Subcutaneous adipose tissue (tissue), 4 donors: ENCODE measurements around the gene NEK1. TPM values are rescaled to one million over a fixed set of nuclear protein-coding genes. Genes with fewer than 3 reads are reported as not detected.

ENCODE experiments used
- total RNA-seq, 4 donors: library from RNA; depleted of rRNA; stranded (reverse); fragments of >200 nt; gene quantifications; one replicate each; pipeline ENCODE4 v1.1.0, GENCODE V29; 2016
- TF ChIP-seq, protein P1 (sequence below): fragments of 450-650 bp; IDR thresholded peaks from one replicate; pipeline ENCODE4 v1.5.1; 2016; ENCODE audit warnings: low read depth, mild to moderate bottlenecking, control low read depth, antibody characterized with exemption, moderate library complexity

The NEK1 gene, protein sequence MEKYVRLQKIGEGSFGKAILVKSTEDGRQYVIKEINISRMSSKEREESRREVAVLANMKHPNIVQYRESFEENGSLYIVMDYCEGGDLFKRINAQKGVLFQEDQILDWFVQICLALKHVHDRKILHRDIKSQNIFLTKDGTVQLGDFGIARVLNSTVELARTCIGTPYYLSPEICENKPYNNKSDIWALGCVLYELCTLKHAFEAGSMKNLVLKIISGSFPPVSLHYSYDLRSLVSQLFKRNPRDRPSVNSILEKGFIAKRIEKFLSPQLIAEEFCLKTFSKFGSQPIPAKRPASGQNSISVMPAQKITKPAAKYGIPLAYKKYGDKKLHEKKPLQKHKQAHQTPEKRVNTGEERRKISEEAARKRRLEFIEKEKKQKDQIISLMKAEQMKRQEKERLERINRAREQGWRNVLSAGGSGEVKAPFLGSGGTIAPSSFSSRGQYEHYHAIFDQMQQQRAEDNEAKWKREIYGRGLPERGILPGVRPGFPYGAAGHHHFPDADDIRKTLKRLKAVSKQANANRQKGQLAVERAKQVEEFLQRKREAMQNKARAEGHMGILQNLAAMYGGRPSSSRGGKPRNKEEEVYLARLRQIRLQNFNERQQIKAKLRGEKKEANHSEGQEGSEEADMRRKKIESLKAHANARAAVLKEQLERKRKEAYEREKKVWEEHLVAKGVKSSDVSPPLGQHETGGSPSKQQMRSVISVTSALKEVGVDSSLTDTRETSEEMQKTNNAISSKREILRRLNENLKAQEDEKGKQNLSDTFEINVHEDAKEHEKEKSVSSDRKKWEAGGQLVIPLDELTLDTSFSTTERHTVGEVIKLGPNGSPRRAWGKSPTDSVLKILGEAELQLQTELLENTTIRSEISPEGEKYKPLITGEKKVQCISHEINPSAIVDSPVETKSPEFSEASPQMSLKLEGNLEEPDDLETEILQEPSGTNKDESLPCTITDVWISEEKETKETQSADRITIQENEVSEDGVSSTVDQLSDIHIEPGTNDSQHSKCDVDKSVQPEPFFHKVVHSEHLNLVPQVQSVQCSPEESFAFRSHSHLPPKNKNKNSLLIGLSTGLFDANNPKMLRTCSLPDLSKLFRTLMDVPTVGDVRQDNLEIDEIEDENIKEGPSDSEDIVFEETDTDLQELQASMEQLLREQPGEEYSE (N-terminal part only)
- 10 to 100 TPM; 10.7 to 15.9 (median 14.0) TPM for total RNA-seq

DNA sequence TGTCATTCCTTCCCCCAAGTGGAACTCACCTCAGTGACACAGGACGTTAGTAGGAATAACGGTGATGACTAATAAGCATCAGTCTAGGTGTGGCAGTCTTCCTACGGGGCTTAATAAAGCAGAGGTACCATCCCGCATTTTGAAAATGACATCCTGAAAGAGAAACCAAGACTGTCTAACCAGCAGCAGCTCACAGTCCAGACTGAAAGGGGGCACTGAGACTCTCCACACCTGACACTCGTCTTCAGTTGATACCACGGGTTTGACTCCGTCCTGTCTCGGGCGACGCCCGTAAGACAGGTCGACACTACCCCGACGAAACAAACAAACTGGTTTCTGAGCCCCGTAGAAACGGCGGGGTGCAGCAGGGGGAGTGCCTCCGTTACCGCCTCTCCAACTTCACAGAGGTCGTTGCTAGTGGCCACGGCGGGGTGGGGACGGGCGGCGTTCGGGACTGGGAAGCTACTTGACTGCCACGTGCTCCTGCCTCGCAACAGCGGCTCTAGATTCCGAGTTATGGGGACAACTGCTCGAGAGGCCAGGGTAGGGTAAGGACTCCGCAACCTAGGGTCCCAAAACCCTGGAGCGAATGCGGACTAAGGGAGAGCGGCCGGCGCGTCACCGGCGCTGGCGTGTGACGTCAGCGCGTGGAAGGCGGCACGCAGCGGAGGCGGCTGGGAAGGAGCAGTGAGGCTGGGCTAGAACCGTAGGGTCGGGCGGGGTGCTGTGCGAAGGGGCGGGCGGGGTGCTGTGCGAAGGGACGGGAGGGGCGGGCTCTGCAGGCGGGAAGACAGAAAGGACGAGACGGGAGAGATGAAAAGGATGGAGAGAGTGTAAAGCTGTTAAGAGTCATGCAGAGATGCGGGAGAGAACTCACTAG lies at the start of gene NEK1:
Gene NEK1, minus strand, starts transcription at position 593 of the 880 bp plus-strand sequence. CDS start 9,953 bp downstream, outside the sequence.
- TF ChIP-seq, protein P1, sequence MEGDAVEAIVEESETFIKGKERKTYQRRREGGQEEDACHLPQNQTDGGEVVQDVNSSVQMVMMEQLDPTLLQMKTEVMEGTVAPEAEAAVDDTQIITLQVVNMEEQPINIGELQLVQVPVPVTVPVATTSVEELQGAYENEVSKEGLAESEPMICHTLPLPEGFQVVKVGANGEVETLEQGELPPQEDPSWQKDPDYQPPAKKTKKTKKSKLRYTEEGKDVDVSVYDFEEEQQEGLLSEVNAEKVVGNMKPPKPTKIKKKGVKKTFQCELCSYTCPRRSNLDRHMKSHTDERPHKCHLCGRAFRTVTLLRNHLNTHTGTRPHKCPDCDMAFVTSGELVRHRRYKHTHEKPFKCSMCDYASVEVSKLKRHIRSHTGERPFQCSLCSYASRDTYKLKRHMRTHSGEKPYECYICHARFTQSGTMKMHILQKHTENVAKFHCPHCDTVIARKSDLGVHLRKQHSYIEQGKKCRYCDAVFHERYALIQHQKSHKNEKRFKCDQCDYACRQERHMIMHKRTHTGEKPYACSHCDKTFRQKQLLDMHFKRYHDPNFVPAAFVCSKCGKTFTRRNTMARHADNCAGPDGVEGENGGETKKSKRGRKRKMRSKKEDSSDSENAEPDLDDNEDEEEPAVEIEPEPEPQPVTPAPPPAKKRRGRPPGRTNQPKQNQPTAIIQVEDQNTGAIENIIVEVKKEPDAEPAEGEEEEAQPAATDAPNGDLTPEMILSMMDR = no peak

DNA sequence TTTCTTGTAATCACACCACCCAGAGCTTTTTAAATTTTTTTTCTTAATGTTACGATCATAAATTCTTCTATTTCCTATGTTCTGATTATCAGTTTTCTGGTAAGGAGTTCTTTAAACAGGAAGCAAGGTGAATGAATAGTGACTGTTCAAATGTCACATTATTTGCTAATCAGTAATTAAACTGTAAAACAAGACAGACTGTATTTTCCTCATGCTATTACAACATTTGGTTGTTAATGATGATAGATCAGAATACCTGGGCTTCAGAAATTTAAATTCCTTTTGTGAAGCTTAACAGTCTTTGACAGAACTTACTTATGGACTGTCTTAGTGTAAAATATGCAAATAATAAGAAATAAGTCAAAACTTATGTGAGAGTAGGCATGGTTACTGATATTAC lies 49.4 kb upstream of the NEK1 start:
- TF ChIP-seq, protein P1 = no peak

DNA sequence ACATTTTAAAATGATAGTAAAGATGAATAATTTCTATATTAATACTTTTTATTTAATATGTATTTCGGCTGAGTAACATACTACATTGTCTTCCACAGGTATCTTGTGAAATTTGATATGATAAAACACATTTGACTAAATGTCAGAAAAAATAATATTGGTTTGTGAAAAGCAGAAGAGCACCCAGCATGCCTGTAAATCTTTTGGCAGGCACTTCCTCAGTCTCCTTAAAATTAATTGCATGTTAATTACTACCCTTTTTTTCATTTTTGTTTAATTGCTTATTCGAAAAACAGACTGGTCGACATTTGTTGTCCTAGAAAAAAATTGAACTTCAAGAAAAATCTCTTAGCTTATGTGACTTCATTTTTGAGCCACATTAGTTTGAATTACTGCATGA lies 48.5 kb upstream of the NEK1 start:
- TF ChIP-seq, protein P1 = no peak

DNA sequence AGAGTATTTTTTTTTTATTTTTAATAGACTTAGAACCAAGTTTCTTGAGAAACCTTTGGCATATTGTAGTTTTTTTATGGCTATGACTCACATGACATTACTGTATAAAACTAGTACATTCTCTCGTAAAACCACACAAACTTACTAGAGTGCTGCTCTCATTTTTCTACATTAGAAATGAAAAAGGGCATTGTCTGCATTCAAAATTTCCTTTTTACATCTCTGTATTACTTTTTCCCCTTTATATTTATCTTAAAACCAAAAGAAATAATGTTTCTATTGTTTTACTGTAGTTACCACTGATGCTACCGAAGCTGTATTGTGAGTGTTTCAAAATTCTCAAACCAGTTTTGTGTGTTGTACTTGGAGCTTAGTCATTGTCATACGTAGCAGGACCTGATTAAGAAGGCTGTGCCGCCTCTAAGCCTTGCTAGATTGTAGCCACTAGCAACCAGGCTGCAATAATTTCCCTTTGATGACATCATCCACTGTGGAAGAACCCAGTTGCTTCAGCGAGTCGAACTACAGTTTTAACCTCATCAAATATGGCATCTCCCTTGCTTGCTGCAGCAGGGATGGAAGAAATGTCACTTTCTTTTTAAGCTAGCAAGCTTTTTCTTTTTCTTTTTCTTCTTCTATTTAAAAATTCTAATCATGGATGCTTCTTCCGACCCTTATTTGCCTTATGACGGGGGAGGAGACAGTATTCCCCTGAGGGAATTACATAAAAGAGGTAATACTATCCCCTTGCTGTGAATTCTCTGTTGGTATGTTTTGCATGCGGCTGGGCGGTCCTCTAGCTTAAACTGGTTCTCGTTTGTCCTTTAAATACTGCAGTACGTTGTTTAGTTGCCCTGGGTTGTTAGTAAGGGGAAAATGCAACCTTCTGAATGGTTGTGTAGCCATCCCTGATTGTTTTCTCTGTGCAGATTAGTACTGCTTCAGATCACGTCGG lies 47.6 kb upstream of the NEK1 start:
- TF ChIP-seq, protein P1 = no peak

DNA sequence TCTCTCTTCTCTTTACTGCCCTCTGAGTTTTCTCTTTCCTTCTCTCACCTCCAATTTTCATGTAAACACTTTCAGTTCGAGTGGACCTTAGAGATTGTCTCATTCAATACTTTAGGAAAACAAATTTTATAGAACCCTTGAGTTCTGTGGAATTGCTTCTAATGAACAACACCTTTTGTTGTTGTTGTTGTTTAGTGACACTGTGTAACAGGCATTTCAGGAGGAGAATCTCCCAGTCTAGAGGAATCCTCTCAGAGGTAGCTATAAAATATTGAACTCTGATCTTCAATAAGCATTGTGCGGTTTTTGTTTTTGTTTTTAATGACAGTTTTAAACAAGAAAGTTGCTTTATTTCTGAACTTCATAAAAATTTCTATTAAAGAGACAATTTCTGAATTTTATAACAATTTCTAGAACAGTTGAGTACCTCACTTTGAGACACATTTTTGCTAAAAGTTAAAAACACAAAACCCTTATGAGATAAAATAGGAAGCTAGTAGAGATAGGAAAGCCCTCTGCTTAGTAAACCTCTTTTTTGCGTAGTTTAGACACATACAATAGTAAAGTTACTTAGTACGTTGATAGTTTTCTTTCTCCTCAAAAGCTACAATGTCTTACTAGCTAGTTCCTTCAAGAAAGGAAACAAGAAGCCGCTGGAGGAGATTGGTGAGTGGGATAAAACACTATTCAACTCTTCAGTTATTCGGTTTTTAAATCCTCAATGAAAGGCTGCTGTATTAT lies 46.8 kb upstream of the NEK1 start:
- TF ChIP-seq, protein P1 = no peak
